Mesenteric fat pad (tissue), 1 donor: ENCODE results near the gene SLC25A48. TPM values are rescaled to one million over a fixed set of nuclear protein-coding genes. Genes with fewer than 3 reads are reported as not detected.
"Not testable (repeated sequence)": the region's sequence is repeated elsewhere in the genome, so short reads cannot be mapped to it uniquely, and the experiment has no call there.

Experiments
- DNase-seq: peaks from one replicate; pipeline ENCODE4 v3.0.0-alpha.2; 2020; ENCODE audit warnings: low spot score
- total RNA-seq: library from RNA; stranded (reverse); fragmentation: NEBNext Ultra II Directional; extraction: Animal tissue kit (Norgen Biotek cat#: 25700); gene quantifications from one replicate; pipeline ENCODE4 v1.2.1, GENCODE V29; 2021
- donor health status: DM: yes; HTN: yes; CAD: no.

Gene SLC25A48
- total RNA-seq, 1 donor from 2014 or later: not detected

DNA sequence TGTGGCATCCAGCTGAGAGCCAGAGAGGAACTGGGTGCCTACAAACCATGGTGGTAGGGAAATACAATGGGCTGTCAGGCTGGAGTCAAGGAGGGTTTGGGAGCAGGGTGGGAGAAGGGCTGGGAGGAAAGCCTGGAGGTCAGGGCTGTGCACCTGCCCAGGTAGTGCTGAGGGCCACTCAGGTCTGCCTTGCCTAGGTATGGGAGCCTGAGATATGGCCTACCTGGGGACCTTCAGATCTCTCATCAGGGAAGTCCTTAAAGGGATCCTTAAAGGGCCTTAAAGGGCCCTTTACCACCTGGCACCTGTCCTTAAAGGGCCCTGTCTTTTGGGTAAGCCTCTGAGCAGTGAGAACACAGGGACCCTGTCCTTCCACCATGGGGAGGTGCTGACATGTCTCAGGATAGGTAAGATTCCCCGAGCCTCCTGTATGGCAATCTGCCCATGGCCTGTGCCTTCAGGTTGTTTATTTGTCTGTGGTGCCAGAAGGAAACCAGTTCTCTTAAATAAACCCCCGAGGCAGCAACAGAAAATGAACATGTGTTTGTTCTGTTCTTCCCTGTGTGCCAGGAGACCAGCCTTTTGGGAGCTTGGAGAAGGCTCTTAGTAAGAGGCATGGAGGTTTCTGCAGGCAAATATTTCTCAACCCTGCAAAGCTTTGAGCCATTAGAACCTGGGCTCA is 23.3 kb downstream of the SLC25A48 start:
- DNase-seq: peak; percentile 53

DNA sequence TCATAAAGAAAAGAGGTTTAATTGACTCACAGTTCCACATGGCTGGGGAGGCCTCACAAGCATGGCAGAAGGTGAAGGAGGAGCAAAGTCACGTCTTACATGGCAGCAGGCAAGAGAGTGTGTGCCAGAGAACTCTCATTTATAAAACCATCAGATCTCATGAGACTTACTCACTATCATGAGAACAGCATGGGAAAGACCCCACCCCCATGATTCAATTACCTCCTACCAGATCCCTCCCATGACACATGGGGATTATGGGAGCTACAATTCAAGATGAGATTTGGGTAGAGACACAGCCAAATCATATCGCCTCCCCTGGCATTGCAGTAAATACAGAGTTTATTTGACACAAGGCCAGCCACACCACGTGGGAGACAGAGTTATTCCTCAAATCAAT is 24.7 kb downstream of the SLC25A48 start:
- not testable (repeated sequence) for DNase-seq

DNA sequence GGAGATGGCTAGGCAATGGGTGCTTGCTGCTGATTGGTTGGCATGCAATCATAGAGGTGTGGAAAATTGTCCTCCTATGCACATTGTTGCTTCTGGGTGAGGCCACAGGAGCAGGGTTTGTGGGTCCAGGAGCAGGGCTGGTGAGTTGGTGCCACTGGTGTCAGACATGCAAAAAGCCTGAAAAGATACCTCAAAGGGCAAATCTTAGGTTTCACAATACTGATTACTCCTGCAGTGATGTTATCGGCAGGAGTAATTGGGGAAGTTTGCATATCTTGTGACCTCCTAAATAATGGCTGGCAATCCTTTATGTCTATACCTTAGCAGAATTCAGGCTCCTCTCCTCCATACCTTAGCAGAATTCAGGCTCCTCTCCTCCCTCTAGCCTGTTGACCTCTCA is 25.2 kb downstream of the SLC25A48 start:
- peak; percentile 33 for DNase-seq

DNA sequence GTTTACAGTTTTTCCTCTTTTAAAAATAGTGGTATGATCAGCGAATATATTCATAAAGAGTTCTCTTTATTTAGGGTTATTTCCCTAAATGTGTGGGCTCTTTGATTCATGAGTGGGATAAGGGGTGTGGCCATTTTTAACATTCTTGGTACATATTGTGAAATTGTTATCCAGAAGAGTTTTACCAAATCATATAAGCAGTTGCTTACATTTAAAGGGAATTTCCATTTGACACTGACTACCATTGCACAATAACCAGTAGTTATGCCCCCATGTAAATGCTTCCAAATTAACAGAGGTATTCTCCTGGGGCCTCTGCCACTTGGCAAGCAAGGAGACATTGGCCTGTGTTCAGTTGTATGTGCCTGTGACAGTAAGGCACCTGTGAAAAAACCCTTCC is 27.2 kb downstream of the SLC25A48 start:
- DNase-seq: no peak

DNA sequence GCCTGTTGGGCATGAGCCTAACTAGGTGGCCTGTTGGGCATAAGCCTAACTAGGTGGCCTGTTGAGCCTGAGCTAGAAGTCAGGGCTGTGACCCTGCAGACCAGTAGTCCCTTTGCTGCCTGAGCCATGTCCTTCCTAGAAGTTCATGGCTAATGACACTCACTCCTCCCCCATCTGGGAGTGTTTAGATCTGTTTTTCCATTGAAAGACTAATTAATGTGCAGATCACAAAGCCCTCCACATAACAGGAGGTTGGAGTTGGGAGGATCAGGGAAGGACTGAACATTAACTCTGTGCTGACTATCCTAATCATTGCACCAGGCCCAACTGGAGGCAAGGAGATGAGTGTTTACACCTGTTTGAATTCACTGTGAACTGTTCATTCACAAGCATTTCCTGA is 27.6 kb downstream of the SLC25A48 start:
- DNase-seq: peak; percentile 18

DNA sequence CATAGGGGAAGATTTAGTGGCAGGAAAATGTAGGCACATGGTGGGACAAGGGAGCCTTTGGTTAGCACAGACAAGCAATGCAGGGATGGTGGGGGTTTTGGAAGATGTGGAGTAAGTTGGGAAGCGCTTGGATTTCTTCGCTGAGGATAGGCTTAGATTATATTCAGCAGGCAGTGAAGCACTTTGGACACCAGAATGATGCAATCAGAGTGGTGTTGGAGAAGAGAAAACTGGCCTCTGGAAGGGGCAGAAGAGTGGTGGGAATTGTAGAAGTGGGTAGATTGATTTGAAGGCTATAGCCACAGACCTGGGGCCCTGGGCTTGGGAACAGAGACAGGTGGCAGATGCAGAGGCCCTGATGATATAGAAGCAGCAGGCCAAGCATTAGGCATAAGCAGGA is 28.3 kb downstream of the SLC25A48 start:
- DNase-seq: peak; percentile 22

DNA sequence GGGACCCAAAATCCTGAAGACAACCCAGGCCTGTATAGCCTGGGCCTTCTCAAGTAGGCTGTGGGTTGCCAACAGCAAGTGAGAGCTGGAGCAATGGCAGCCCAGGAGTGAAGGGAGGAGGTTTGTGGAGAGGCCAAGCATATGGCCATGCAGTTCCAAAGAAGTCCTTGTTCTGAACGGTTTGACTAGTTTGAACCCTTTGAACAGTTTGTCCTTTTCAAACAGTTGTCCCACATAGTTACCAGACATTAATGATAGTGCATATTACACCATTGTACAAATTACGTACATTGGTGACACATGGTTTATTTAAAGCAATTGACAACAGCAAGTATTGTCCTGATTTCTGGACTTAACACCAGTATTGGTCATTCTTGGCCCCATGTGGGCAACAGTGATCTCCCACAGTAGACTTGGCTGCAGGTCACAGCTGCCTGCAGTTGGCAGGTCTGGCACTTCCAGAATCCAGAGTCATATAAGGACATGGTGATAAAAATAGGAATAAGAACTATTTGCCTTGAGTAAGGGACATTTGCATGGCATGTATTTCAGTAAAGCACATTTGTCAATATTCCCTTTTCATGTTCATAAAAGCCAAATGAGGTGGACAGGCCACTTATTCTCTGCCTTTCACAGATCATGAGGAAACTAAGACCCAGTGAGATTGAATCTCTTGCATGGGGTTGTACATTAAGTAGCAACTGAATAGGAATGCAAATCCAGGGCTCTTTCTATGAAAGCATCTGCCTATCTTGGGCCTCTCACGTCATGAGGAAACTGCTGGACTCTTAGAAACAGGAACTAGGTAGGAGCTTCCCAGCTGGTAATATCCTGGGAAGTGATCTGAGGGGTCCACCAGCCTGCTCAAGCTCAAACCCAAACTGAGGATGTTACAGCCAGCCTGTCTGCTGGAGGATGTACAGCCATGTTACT is 30.3 kb downstream of the SLC25A48 start:
- DNase-seq: peak; percentile 30

DNA sequence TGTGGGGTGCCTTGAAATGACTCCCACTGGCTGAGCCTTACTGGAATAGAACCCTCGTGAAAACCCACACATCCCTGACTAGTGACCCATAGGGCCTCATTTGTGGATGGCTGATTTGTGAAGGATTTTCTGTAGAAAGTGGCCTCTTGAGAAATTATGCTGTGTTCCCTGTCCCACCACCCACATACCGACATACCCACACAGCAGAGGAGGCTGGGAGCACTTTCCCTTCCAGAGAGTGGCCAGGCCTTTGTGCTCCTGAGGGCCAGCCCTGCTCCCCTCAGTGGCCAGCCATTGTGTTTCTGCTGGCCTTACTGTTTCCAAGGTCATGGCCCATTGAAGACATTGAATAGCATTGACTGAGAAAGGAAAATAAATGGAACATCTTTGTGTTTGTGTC is 31.6 kb downstream of the SLC25A48 start:
- no peak for DNase-seq

DNA sequence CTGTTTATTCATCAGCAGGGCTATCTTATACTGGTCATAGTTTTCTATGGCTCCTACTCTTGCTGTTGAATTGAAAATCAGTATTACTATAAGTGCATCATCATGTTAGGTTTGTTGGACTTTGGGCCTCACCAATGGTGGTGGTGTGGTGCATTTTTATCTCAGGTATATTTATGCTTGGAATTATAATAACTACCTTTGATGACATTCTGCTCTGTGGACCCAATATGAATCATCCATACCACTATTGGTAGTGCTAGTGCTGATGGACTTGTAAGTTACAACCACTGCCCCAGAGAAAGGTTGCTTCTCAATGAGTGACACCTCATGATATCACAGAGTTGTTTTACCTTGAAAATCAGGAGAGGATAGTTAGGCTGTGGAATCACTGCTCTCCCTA is 33.1 kb downstream of the SLC25A48 start:
- no peak for DNase-seq

DNA sequence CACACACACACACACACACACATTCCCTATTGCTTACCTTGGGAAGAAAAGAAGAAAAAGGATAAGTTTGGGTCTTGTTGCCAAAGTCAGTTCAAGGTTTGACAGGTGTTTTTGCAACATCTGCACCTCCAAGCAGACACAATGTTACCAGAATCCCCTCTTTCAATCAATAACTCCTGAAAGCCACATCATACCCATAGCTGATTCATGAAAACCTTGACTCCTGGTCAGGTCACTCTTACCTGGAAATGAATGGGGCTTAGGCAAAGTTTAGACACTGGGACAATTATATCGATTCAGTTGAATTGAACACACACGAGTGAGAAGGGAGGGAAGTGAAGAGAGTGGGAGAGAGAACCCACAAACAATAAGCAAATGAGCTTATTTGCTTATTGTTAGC is 34.2 kb downstream of the SLC25A48 start:
- no peak for DNase-seq

DNA sequence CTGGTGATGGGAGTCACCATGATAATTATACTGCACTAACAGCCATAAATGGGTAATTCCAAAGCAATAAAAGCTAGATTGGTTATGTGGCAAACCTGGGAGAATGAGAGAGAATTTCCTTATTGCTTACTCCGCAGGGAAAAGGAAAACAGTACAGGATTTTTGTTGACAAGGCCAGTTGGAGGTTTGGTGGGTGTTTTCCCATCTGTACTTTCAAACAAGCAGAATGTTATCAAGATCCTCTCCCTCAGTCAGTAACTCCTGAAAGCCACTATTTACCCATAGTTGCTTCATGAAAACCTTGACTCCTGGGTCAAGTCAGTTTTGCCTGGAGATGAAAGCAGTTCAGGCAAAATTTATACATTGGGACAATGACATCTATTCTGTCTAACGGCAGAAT is 34.8 kb downstream of the SLC25A48 start:
- no peak for DNase-seq

DNA sequence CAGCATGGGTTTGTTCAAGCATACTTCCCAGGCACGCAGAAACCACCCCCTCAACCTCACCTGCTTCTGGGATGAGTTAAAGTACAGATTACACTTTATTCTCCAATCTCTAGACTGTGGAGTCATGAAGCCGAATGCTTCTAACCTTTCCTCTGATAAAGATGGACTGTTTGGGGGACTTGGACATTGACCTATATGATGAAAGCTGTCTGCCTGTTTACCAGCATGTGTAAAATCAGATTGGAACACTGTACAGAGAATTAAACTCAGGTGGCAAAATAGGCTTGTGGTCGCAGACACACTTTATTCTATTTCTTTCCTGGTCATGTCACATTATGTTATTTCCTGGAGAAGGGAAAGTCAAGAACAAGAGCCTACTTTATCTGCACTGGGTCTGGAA is 35.5 kb downstream of the SLC25A48 start:
- no peak for DNase-seq

DNA sequence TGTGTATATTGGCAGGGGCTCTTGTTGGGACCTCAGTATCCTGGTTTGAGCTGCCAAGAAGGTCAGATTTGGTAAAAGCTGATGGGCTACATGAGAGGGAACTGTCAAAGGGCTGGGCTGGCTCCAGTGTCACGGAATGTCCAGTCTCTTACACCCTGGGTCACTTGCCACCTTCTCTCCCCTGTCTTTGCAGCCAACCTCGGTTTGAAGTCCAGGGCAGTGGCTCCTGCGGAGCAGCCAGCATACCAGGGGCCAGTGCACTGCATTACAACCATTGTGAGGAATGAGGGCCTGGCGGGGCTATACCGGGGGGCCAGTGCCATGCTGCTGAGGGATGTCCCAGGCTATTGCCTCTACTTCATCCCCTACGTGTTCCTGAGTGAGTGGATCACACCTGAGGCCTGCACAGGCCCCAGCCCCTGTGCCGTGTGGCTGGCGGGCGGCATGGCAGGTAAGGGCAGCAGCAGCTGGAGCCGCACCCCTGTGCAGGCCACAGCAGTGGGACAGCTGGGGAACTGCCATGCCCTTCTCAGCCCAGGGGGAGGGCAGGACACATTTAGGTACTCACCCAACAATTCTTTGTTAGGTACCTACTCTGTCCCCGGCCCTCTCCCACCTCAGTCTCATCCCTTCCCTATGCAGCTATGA is 36.9 kb downstream of the SLC25A48 start:
- DNase-seq: no peak

DNA sequence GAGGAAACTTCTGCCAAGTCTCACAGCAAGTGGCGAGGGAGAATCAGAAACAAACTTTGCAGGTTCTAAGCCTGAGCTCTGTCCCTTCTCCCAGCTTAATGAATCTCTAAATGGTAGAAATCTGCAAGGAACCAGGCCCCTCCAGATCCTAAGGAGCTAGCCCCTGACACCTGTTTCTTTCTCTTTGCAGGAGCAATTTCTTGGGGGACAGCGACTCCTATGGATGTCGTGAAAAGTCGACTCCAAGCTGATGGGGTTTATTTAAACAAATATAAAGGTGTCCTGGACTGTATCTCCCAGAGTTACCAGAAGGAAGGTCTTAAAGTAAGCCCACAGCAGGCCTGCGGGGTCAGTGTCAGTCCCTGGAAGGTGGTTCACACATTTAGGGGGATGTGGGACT is 39.4 kb downstream of the SLC25A48 start:
- DNase-seq: no peak

DNA sequence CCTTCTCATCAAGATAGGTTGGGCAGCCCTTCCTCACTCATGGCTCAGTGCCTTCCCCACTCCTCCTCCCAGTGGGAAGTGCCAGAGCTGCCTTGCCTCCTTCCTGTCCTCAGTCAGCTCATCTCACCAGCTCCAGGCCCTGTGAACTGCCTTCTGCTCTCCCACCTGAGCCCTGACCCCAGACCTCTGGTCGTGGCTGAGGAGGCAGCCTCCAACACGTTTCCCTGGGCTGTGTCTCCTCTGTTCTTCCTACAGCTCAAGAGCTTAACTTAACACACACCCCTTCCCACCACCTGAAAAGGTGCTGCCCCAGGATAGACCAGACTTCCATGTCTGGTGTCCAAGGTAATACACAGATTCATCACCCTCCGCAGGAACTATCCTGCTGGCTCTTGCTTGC is 40.0 kb downstream of the SLC25A48 start:
- no peak for DNase-seq

DNA sequence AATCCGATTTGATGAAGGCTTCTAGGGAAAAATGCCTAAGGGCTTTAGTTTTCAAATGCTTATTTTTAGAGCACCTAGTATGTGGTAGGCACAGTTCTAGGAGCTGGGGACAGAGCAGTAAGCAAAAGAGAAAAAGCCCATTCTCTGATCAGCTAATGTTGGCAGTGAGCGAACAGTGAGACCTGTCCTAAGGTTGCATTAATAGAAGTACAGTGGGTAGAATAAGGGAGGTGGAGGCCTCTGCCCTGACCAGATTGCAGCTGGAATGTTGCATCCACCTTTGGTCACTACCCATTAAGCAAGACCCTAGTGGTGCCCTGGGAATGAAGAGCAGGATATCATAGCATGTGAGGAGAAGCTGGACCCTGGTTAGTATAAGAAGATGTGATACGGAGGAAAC is 41.1 kb downstream of the SLC25A48 start:
- DNase-seq: no peak

DNA sequence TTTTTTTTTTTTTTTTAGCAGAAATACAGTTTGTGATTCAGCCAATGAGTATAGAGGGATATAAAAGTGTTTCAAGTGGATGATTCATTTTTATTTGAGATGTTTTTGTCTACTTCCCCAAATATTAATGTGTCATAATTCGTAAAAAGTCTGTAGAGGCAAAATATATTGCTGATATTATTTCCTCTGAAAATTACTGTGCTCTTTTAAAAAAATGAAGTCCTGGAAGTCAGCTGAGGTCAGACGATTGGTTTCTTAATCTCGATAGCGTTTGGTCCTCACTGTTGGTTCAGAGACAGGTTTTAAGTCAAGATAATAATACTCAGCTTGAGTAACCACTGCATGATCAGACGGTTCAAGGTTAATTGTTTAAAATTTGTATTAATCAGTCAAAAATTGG is 41.7 kb downstream of the SLC25A48 start:
- no peak for DNase-seq

DNA sequence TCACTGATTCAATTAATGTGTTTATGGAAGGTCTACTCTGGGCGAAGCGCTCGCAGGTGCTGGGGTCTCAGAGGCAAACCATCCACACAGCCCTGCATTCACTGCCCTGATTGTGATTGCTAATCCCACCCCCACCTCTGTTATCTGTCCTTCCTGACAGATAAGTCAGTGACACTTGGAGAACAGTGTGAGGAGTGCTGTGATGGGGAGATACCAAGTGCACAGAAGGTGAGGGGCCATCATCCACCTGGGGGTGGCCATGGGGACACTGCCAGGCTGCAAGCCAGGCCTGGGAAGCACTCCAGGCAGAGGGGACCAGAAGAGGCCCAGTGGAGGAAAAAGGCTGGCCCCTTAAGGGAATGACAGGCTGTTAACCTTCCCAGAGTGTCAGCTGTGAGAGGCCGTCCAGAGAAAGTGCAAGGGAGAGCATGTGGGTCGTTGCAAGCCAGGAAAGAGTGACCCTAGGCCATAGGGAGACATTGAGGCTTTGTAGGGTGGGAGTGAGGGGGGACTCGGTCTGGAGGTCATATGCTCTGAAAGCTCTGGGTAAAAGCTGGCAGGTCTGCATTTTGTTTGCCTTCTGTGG is 43.2 kb downstream of the SLC25A48 start:
- DNase-seq: no peak

DNA sequence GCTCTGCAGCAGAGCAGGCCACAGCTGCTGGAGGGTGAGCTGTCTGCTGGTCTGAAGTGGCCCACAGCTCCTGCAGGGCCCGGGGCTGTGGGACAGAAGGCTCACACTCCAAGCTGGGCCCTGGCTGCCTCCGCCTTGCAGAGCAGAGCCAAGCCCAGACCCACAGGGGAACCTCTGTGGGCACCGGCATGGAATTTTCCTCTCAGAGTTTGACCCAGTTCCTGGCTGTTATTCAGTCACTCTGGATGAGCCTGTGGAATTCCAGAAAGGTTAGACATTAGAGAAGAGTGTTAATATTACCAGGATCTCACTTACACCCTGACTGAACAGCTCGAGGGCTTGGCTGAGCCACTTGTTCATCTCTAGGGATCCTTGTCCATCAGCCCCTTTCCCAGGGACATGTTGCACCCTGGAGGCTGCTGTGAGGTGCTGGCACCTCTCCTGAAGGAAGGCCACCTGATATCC is 43.7 kb downstream of the SLC25A48 start:
- no peak for DNase-seq

DNA sequence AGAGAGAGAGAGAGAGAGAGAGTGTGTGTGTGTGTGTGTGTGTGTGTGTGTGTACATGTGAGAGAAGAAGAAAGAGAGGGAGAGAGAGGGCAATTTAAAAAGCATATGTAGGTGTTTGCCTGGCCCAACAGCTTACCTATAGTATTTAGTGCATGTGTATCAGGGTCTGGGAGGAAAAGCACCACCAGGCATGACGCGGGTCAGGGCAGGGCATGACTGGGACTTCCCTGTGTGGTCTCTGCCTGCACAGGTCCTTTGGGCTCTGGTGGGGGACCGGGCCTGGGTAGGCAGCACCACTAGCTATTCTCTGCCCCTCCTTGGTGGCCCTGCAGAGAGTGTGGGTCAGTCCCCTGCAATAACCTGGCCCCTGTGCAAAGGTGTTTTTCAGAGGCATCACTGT is 45.1 kb downstream of the SLC25A48 start:
- DNase-seq: no peak

DNA sequence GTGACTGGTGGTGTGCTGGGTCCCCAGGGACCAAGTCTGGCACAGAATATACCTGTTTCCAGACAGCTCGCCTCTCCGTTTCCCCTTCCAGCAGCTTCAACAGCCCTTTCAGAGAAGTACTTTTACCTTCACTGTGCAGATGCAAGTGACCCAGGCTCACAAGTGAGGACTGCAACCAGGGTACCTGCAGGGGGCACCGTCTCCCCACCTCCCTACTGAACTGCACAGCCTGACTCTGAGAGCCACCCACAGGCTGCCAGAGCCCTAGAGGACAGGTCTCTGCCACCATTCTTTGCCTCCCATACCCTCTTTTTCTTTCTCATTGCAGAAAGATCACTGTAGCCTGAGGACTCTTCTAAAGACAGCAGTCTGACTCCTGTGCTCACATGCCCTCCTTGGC is 45.8 kb downstream of the SLC25A48 start:
- no peak for DNase-seq

DNA sequence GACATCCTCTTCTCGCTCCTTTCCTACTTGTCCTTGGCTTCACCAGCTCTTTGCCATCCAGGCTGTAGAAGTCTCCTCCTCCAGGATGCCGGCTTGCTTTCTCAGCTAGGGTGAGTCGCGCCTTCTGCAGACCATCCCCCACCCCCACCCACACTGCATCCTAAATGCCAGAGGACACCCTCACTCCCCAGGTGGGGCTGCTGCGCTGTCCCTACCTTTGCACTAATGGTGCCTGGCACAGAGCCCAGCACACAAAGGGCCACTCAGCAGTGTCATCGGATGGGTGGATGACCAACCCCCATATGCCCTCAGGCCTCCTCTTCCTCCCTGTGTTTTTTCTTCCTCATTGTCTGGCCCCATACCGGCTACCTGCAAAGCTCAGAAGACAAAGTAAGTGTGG is 46.3 kb downstream of the SLC25A48 start:
- no peak for DNase-seq
